GM19351 (cell line): ENCODE results near the gene MYBBP1A.
A peak's percentile ranks its signal among the peaks of the same experiment; 100 is the strongest.

Source experiments
- ATAC-seq: cut with Tn5 transposase; IDR thresholded peaks from one replicate; pipeline ENCODE4 v1.9.1; 2021; ENCODE audit warnings: mild to moderate bottlenecking, moderate library complexity; ENCODE audit not compliant: unreplicated experiment

Gene MYBBP1A

DNA sequence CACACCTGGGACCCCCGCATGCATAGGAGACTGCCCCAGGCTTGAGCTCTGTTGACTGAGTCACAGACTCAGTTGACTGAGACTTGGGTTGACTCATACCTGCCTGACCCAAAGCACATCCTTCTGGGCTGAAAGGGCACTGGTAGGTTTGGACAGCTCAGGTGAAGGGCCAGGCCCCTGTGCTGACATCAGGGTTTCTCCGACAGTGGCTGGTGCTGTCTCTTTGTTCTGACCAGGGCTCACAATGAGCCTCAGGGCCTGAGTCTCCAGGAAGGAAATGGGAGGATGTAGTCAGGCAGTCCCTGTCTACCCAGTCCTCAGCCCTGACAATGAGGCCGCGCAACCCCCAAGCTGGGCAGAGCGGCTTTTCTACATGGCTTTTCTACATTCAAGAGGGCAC is 50.0 kb downstream of the MYBBP1A start:
- no peak for ATAC-seq

DNA sequence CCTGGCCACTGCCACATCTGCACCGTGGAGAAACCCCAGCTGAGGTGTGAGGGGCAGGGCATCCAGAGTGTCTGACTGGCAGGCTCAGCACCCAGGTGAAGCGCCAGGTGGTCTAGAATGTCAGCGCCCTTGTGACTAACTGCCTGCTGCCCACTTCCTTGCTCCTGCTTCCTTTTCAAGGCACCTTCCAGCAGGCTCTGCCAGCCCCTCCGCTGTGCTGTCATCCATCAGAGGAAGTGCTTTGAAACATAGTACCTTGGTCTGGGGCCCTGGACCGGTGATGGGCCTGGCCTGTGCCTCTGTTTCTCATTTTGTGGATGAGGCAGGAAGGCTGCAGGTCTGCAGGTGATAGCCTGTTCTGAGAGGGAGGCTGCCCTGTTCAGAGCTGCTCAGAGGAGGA is 51.0 kb downstream of the MYBBP1A start:
- ATAC-seq, result no peak

- no peak for ATAC-seq
These were observed 51.7 kb downstream of the MYBBP1A start for GRCh38 chr17:4503283-4504025.

DNA sequence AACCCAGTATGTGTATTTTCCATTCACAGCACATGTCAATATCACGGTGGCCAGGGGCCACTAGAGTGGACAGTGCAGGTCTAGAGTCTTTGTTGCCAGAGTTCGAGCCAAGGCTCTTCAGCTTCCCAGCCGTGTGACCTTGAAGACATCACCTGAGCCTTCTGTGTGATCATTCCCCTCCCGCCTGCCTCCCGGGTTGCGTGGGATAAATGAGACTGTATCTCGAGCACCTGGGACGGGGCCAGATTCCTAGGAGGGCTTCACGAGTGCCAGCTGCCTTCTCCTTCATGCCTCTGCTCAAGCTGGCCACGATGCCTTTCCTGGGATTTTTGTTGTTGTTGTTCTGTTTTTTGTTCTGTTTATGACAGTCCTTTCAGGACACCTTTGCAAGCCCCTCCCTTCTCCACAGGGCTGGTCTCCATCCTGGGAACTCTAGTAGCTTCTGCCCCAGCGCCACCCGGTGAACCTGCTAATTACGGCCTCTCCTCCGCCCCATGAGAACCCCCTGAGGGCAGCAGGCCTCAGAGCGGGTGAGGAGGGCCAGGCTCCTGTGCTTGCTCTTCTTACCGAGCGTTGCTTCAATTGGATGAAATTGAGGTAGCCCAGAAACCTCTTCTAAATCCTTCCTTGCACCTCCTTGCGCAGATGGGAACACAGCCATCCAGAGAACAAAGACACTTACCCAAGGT is 52.6 kb downstream of the MYBBP1A start:
- no peak for ATAC-seq

- no peak for ATAC-seq
These were observed 53.8 kb downstream of the MYBBP1A start for GRCh38 chr17:4501295-4501949.

- ATAC-seq, result no peak
These were observed 55.0 kb downstream of the MYBBP1A start for GRCh38 chr17:4500191-4500571.

DNA sequence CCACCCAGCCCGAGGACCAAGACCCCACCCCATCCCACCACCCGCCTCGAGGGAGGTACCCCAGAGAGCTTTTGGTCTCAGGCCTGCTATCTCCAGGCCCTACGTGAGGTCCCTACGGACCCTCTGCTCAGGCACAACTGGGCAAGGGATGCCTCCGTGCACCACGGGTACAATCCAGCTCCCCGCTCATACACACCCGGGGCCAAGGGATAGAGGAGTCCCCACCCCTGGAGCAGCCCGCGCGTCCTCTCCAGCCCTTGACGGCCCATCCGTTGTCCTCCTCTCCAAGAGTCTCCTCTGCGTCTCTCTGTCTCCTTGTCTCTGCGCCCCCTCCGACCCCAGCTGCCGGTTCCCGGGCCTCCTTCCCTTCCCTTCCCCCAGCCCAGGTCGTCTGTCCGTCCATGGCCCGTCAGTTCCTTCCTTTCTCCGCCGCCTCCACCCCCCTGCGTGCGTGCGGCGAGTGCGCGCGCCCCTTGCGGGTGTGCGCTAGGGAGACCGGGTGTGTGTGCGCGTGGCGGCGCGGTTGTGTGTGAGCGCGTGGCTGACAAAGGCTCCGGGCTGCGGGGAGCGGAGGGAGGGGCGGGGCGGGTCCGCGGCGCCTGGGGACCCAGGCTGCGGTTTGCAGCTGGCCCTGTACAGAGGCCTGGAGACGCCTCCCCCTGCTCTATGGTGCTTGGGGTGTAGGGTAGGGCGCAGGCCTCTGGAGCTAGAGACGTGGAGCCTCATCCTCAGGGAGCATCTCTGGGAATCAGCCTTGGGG is 55.6 kb downstream of the MYBBP1A start:
- no peak for ATAC-seq

DNA sequence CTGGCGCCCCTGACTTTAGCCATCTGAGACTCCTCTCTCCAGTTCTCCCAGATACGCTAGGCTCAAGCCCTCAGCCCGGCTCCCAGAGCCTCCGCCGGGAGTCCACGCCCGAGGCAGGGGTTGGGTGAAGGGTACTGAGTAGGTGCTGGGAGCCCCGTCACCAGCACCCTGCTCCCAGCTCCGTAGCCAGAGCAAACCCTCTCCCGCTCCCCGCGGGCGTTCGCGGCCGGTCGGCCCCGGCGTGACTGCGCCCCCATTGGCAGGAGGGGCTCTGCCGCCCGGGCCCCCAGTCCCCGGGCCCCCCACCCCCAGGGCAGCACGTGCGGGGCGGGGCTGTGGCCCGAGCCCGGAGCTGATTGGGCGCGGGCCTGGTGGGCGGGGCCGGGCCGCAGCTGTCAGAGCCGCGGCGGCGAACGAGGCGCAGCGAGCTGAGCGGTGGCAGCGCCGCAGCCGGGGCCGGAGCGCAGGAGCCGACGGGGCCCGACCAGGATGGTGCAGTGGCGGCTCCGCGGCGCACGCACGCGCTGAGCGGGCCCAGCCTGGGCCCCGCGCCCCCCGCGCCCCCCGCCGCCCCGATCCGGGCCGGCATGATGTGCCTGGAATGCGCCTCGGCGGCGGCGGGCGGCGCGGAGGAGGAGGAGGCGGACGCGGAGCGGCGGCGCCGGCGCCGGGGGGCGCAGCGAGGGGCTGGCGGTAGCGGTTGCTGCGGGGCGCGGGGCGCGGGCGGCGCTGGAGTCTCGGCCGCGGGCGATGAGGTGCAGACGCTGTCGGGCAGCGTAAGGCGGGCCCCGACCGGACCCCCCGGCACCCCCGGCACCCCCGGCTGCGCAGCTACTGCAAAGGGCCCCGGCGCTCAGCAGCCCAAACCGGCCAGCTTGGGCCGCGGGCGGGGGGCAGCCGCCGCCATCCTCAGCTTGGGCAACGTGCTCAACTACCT is 56.5 kb downstream of the MYBBP1A start, which contains the start of gene SPNS2:
Gene SPNS2 (plus strand): TSS at position 421 of the 937 bp plus-strand sequence. CDS start 167 bp downstream, at position 588.
- peak; percentile 70 for ATAC-seq

- ATAC-seq, result no peak
These were observed 57.9 kb downstream of the MYBBP1A start for GRCh38 chr17:4497101-4497824.

- ATAC-seq, result no peak
These were observed 62.2 kb downstream of the MYBBP1A start for GRCh38 chr17:4492721-4493561.

- no peak for ATAC-seq
These were observed 64.5 kb downstream of the MYBBP1A start for GRCh38 chr17:4490637-4491061.

DNA sequence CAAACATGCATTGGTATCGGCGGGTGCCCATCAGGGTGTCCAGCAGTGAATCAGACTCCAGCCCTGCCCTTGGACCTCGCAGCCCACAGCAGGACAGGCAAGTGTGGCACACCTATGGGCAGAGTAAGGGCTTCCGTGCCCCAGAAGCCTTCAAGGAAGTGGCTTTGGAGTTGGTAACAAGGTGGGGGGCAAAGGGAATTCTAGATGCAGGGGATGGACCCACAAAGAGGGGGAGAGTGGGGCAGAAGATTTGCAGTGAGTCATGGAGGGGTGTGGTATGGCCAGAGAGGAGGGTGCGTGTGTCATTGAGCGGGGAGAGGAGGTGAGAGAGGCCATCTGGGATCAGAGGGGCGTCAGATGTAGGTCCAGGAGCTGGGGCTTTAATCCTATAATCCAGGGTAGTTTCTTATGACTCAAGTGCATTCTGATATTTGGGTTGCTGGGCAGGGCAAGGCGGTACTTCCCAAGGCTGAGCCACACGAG is 65.0 kb downstream of the MYBBP1A start:
- no peak for ATAC-seq

- ATAC-seq, result no peak
These were observed 66.1 kb downstream of the MYBBP1A start for GRCh38 chr17:4488989-4489595.
